ENCODE measurements around the gene RNF14.

GRCh38 chr5:141934099-141934844 lies 34.6 kb upstream of the RNF14 start:
- TF ChIP-seq CTCF (IDR thresholded peaks at IDR 0.05) (no peak), POLR2AphosphoS5 (IDR thresholded peaks at IDR 0.05) (no peak)
